Activated naive CD8-positive, alpha-beta T cell treated with anti-CD3 and anti-CD28 coated beads, Interleukin-2, amount 50 U/mL, for 24 hours (primary cell): ENCODE measurements around the gene LZTS2.
"Not testable (repeated sequence)": the region's sequence is repeated elsewhere in the genome, so short reads cannot be mapped to it uniquely, and the experiment has no call there.

ENCODE experiments used
- ATAC-seq: fragments of 150-1000 bp; cut with Tn5 transposase; one replicate; pipeline ENCODE4 v1.10.0; 2021
- DNase-seq: peaks from one replicate; pipeline ENCODE4 v3.0.0; 2021
- H3K27ac Mint-ChIP-seq: one replicate; pipeline ENCODE4 v1.8.0; 2021; ENCODE audit warnings: mild to moderate bottlenecking, mixed read lengths
- H3K27me3 Mint-ChIP-seq: one replicate; pipeline ENCODE4 v1.8.0; 2021; ENCODE audit warnings: mixed read lengths
- H3K36me3 Mint-ChIP-seq: one replicate; pipeline ENCODE4 v1.8.0; 2021; ENCODE audit warnings: low read depth, mixed read lengths
- H3K4me1 Mint-ChIP-seq: one replicate; pipeline ENCODE4 v1.8.0; 2021; ENCODE audit warnings: mixed read lengths
- H3K4me3 Mint-ChIP-seq: one replicate; pipeline ENCODE4 v1.8.0; 2021; ENCODE audit warnings: mild to moderate bottlenecking, moderate library complexity, mixed read lengths
- H3K9me3 Mint-ChIP-seq: one replicate; pipeline ENCODE4 v1.8.0; 2021; ENCODE audit warnings: mixed read lengths

The LZTS2 gene

DNA sequence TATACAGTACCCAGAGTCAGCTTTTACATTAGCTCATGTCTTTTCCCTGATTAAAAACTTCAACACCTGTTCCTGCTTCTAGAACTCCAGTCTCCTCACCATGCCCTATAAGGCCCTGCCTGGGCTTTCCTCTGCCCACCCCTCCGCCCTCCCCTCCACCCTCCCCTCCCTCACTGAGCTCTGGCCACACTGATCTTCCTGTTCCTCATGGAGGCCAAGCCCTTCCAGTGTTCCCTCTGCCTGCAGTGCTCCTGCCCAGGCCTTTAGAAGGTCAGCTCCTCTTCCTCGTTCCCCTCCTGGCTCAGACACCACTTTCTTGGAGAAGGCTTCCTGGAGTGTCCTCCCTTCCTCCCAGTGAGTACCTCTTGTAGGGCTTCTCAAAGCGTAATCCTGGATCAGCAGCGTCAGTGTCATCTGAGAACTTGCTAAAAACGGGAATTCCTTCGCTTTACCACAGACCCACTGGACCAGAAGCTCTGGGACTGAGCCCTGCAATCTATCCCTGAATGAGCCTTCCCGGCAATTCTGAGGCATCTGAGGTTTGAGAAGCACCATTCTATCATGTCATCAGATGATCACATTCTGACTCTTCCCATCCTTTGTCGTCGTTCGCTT, 27.6 kb downstream of the LZTS2 start:
- DNase-seq, result no peak
- H3K27ac Mint-ChIP-seq, result no peak overlapping the region
- peaks cover 9% of the 10 kb centered on the region for H3K4me1 Mint-ChIP-seq
- ATAC-seq, result no peak
- H3K27me3 Mint-ChIP-seq, result no peaks in the 10 kb centered on the region
- H3K9me3 Mint-ChIP-seq, result no peaks in the 10 kb centered on the region
- H3K4me3 Mint-ChIP-seq, result no peak overlapping the region
- H3K36me3 Mint-ChIP-seq, result no peaks in the 10 kb centered on the region

DNA sequence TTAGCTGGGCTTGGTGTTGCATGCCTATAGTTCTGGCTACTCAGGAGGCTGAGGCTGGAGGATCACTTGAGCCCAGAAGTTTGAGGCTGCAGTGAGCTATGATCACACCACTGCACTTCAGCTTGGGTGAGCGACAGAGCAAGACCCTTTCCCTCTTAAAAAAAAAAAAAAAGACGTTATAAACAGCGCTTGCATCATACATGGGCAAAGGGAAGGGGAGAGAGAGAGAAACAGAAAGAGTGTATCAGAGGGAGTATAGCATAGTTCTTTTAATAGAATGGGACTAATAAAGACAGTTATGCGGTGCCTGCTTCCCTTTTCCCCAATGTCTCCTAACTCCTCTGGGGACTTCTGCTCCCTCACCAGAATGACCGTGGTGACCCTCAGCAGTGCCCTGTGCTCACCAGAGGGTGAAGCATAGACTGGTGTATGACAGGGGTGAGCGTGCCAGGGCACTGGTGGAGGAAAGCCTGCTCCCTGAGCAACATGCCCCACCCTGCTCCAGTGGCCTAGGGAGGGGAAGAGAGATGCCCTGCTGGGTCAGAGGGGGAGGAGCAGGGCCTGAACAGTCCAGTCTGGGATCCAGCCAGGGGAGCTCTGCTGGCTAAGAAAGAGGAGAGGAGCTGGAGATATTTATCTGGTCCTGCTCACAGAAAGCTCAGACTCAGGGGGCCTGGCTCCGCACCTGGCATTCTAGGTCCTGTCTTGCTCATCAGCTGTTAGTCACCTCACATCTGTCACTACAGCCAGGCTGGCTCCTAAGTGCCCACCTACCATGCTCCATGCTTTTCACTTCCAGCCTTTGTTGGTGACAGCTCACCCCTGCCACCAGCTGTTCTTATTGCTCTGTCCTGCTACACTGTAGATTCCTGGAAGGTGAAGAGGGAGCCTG, 29.1 kb downstream of the LZTS2 start:
- no peak for ATAC-seq
- no peak overlapping the region for H3K27ac Mint-ChIP-seq
- no peak for DNase-seq
- peaks cover 24% of the 10 kb centered on the region for H3K4me1 Mint-ChIP-seq
- no peaks in the 10 kb centered on the region for H3K9me3 Mint-ChIP-seq
- H3K27me3 Mint-ChIP-seq, result no peaks in the 10 kb centered on the region
- H3K36me3 Mint-ChIP-seq, result no peaks in the 10 kb centered on the region
- H3K4me3 Mint-ChIP-seq, result no peak overlapping the region

GRCh38 chr10:101029520-101030295, 30.1 kb downstream of the LZTS2 start:
- no peaks in the 10 kb centered on the region for H3K27me3 Mint-ChIP-seq
- no peaks in the 10 kb centered on the region for H3K36me3 Mint-ChIP-seq
- H3K27ac Mint-ChIP-seq, result no peak overlapping the region
- ATAC-seq (no peak), DNase-seq (no peak)
- no peak overlapping the region for H3K4me3 Mint-ChIP-seq
- no peaks in the 10 kb centered on the region for H3K9me3 Mint-ChIP-seq
- peaks cover 27% of the 10 kb centered on the region for H3K4me1 Mint-ChIP-seq

DNA sequence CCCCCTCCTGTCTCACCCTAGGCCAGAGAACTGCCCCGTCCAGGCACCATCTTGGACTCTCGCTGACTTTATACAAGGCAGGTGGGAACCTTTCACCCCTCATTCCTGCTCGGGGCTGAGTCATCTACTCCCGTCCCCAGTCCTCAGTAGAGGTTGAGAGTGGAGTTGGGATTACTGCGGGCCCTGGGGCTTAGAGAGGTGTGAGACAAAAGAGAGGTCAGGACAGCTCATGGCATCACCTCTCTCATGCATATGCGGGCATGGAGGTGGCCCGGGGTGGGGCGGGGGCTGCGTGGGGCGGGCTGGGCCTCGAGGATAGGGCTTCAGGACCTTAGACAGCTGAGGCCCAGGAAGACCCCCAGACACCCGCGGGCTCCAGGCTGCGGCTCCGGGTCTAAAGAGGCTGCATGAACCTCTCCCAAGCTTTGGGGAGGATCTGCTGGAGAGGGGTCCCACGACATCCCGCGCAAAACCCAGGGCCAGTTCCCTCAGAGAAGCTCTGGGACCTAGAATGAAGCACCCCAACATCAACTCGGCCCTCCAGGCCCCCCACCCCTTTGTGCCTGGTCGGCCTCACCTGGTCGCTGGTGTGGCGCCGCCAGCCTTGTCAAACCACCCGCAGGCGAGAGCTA, 31.0 kb downstream of the LZTS2 start:
- H3K4me3 Mint-ChIP-seq, result peak overlapping the region; percentile 83
- no peaks in the 10 kb centered on the region for H3K27me3 Mint-ChIP-seq
- DNase-seq (no peak), ATAC-seq (no peak)
- no peaks in the 10 kb centered on the region for H3K36me3 Mint-ChIP-seq
- H3K9me3 Mint-ChIP-seq, result no peaks in the 10 kb centered on the region
- peak overlapping the region; percentile 93 for H3K27ac Mint-ChIP-seq
- peaks cover 27% of the 10 kb centered on the region for H3K4me1 Mint-ChIP-seq

- ATAC-seq (peak; percentile 71), DNase-seq (peak; percentile 98)
- Mint-ChIP-seq H3K4me3 (peak within 1 kb of the TSS; percentile 83), H3K27me3 (no peaks in the 10 kb centered on the region), H3K4me1 (peaks cover 27% of the 10 kb centered on the region), H3K9me3 (no peaks in the 10 kb centered on the region), H3K27ac (peak within 1 kb of the TSS; percentile 93), H3K36me3 (peaks cover 2% of the 10 kb centered on the region)
Observed at GRCh38 chr10:101031128-101031795, 31.7 kb downstream of the LZTS2 start, which contains the start of the genes PDZD7 and SFXN3. Gene PDZD7, minus strand, starts transcription at chr10:101031129. Its CDS starts 910 bp downstream, at chr10:101030219. Gene SFXN3, plus strand, starts transcription at chr10:101031234. Its CDS starts 3,461 bp downstream, at chr10:101034695.

DNA sequence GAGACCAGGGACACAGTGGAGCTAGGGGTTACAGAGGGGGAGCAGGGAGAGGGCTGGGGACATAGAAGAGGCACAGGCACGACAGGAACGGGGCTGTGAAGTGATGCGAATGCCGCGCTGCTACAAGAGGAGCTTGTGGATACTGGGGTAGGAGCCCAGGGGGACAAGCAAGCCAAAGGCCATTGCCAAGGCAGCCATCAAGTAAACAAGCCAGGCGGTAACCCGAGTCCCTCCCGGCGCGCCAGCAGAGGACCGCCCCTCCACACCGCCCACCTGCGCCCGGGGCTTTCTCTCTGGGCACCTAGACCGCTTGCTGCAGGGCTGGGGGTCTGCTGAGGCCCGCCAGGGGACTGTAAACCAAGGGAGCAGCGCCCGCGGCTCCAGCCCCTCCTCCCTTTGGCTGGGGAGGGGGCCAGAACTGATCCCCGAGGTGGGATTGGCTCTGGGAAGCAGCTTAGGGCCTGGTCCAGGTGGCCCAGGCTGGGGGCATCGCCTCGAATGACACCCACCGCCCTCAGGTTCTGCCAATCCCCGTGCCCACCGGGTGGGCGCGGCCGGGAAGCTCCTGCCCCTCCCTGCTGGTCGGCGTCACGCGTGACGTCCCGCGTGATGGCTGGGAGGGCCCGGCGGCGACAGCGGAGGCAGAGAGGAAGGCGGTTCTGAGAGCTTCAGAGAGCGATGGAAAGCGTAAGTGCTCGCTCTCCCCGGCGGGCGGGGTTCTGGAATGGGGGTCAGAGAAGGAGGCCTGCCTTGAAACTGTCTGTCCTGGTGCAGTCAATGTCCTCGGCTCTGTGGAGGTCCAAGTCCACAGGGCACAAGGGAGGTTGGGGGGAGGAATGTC, 32.4 kb downstream of the LZTS2 start:
- peak; percentile 44 for ATAC-seq

DNA sequence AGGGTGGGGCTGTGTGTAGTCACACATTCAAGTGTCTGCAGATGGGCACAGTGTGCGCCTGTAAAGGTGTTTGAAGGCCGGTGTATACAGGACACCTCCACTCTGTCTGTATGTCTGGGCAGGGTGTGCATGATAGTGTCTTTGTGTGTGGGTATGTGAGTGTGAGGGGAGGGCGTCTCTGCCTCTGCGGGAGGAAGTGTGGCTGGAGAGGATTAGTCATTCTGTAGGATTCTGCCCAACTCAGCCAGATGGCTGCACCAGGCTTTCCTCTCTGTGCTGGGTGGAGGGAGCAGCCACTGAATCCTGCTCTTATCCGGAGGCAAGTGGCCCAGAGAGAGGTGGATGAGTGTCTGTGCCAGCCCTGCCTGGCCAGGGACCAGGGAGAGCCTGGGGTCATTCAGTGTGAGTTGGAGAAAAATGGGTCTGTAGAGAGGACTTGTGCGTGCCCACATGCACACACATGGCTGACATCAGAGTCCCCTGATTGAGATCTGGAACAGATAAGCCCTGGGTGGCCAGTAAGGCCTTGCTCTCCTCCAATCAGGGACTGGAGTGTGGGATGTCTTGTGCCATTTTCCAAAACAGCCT, 33.1 kb downstream of the LZTS2 start:
- DNase-seq (peak; percentile 66), ATAC-seq (peak; percentile 78)
- H3K9me3 Mint-ChIP-seq, result no peaks in the 10 kb centered on the region
- H3K36me3 Mint-ChIP-seq, result peaks cover 2% of the 10 kb centered on the region
- no peaks in the 10 kb centered on the region for H3K27me3 Mint-ChIP-seq
- H3K4me1 Mint-ChIP-seq, result peaks cover 27% of the 10 kb centered on the region
- peak overlapping the region; percentile 93 for H3K27ac Mint-ChIP-seq
- H3K4me3 Mint-ChIP-seq, result peak overlapping the region; percentile 83

More for the DNA sequence above, 32.4 kb downstream of the LZTS2 start:
- H3K4me3 Mint-ChIP-seq, result peak overlapping the region; percentile 83
- H3K36me3 Mint-ChIP-seq, result peaks cover 2% of the 10 kb centered on the region
- peak overlapping the region; percentile 93 for H3K27ac Mint-ChIP-seq
- no peaks in the 10 kb centered on the region for H3K9me3 Mint-ChIP-seq
- H3K27me3 Mint-ChIP-seq, result no peaks in the 10 kb centered on the region
- DNase-seq, result peak; percentile 76
- peaks cover 27% of the 10 kb centered on the region for H3K4me1 Mint-ChIP-seq

DNA sequence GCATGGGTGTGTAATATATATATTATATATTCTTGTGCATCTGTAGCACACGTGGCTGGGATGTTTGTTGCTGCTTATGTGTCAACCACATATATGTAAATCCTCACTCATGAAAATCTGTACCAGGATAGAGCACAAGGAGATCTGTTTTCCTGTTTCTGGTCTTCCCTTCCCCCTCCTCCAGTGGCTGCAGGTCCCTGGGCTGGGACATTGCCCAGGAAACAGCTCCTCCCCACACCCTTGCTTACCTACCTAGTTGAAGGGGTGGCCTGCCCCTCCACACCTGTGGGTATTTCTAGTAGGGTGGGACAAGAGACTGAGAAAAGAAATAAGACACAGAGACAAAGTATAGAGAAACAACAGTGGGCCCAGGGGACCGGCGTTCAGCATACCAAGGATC, 33.7 kb downstream of the LZTS2 start:
- Mint-ChIP-seq H3K4me1 (peaks cover 27% of the 10 kb centered on the region), H3K9me3 (no peaks in the 10 kb centered on the region), H3K4me3 (peak overlapping the region; percentile 83), H3K36me3 (peaks cover 4% of the 10 kb centered on the region), H3K27ac (peak overlapping the region; percentile 93), H3K27me3 (no peaks in the 10 kb centered on the region)
- DNase-seq (no peak), ATAC-seq (no peak)

GRCh38 chr10:101034404-101034803, 34.8 kb downstream of the LZTS2 start:
- peaks cover 27% of the 10 kb centered on the region for H3K4me1 Mint-ChIP-seq

GRCh38 chr10:101035314-101035713, 35.7 kb downstream of the LZTS2 start:
- no peaks in the 10 kb centered on the region for H3K9me3 Mint-ChIP-seq
- no peaks in the 10 kb centered on the region for H3K27me3 Mint-ChIP-seq
- H3K4me1 Mint-ChIP-seq, result peaks cover 27% of the 10 kb centered on the region
- no peak for DNase-seq
- no peak overlapping the region for H3K27ac Mint-ChIP-seq
- peaks cover 4% of the 10 kb centered on the region for H3K36me3 Mint-ChIP-seq
- H3K4me3 Mint-ChIP-seq, result no peak overlapping the region
- no peak for ATAC-seq

More at GRCh38 chr10:101034404-101034803, 34.8 kb downstream of the LZTS2 start:
- not testable (repeated sequence) for DNase-seq, H3K4me3 Mint-ChIP-seq, H3K36me3 Mint-ChIP-seq, ATAC-seq, H3K9me3 Mint-ChIP-seq, H3K27me3 Mint-ChIP-seq, H3K27ac Mint-ChIP-seq

DNA sequence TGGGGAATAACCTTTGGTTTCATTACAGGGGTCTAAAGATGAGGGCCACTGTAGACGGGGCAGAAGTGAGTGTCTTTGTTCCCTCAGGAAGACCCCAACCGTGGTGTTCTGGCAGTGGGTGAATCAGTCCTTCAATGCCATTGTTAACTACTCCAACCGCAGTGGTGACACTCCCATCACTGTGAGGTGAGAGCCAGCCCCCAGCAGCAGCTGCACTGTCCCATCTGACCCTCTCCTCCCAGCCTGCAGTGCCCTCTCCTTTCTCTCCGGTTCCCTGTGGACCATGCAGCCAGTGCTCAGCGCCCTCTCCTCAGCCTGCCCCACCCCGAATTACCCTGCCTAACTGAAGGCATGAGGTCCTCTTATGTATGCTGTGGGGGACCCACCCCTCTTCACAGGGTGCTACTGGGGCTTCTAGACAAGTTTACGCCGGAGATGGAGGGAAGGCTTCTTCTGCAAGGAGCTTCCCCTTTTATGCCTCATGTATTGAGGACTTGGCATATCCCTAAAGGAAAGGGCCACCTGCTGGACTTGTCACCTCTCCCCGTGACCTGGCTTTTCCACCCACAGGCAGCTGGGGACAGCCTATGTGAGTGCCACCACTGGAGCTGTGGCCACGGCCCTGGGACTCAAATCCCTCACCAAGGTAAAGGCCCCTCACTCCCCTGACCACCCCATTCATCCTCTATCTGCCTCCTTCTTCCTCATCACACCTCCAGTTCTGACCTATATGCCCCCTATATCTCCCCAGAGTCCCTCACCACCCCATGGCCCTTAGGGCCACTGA, 36.5 kb downstream of the LZTS2 start:
- H3K27me3 Mint-ChIP-seq, result no peaks in the 10 kb centered on the region
- ATAC-seq (no peak), DNase-seq (no peak)
- peaks cover 26% of the 10 kb centered on the region for H3K4me1 Mint-ChIP-seq
- H3K36me3 Mint-ChIP-seq, result peaks cover 4% of the 10 kb centered on the region
- no peak overlapping the region for H3K4me3 Mint-ChIP-seq
- no peaks in the 10 kb centered on the region for H3K9me3 Mint-ChIP-seq
- no peak overlapping the region for H3K27ac Mint-ChIP-seq

DNA sequence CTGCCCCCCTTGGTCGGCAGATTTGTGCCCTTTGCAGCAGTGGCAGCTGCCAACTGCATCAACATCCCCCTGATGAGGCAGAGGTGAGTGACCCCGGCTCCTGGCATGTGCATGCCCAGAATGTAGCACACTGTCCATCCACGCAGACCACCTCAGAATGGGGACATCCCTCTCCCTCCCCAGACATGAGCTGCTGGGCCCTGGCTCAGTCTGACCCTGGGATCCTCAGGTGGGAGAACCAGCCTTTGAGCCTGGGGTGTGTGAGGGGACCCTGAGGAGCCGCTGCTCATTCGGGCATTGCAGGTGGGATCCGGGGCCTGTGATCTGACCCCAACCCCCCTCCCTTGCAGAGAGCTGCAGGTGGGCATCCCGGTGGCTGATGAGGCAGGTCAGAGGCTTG, 37.1 kb downstream of the LZTS2 start:
- ATAC-seq (no peak), DNase-seq (no peak)
- H3K27ac Mint-ChIP-seq, result no peak overlapping the region
- peaks cover 26% of the 10 kb centered on the region for H3K4me1 Mint-ChIP-seq
- H3K36me3 Mint-ChIP-seq, result peaks cover 4% of the 10 kb centered on the region
- no peaks in the 10 kb centered on the region for H3K27me3 Mint-ChIP-seq
- H3K4me3 Mint-ChIP-seq, result no peak overlapping the region
- no peaks in the 10 kb centered on the region for H3K9me3 Mint-ChIP-seq
